Measurements from ENCODE around the gene THRB.
A peak's percentile ranks its signal among the peaks of the same experiment; 100 is the strongest.

The THRB gene

DNA sequence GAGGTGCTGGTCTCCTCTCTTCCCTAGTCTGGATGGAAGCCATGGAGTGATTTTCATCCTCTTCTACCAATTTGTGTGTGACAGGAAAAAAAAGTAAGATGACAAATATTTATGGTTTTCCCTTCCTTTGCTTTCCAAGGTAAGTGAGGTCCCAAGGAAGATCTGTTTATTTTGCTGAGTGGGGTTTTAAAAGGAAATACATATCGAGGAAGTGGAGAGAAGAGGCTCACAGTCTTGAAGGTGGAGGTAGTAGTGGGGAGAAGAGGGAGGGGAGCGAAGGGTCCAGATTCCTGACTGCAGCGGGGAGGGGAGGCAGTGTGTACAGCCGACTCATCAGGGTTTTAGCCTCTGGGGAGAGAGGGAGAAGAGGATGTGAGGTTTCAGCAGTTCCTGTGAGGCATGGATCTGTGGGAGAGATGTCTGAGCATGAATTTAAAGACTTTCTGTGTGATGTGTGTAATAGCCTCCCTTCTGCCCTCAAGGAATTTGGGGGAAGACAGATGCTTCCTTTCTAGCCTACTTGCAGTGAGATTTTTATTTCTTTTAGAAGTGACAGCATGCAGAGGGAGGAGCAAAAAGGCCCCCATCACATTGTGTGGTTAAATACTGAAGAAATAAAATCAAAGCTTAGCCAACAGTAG lies 272.4 kb downstream of the THRB start:
- Histone ChIP-seq H3K9me3 (ENCODE audit: low read length) (no peaks in the 10 kb centered on the region), H3K27me3 (ENCODE audit: control insufficient read depth in 1 of 2, insufficient read depth in 2 of 2, low read length in 2 of 2) (no peaks in the 10 kb centered on the region), H3K9ac (ENCODE audit: low read length) (no peak overlapping the region), H3K4me1 (ENCODE audit: insufficient read depth, low read length) (peaks cover 48% of the 10 kb centered on the region), H3K27ac (ENCODE audit: low read depth, low read length) (no peak overlapping the region), H3K36me3 (ENCODE audit: insufficient read depth, low read length) (no peaks in the 10 kb centered on the region), H3K4me3 (ENCODE audit: low read depth in 1 of 2, low read length in 2 of 2) (no peak overlapping the region)

DNA sequence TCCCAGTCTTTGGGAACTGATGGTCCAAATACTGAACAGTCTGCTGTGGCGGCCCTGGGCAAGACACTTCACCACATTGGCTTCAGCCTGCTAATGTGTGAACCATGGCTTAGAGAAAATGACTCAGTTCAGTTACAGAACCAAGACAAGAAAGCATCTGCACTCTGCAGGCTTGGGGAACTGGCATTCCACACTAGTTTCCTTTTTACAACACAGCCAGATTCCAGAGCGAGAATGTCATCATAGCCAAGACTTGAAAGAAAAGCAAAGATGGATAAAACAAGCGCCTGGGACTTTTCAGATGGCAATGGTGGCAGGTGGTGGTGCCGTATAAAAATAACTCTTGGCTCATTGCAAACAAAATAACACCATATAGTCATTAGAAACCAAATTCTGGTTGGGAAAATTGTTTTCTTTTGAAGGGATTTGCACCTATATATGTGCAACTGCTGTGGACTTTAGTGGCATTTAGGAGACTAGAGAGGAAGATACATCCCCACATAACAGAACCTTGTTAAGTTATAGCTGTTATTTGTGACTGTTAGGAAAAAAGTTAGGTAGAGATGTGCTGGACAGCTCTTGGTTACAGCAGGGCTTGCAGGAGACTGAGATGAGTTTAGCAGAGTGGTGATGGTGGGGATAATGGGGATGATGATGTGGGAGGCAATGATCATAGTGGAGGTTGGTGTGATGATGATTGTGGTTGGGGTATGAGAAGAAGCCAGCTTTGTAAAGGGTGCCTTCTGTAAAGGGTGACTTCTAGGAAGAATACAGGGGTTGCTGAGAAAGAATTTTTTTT lies 273.6 kb downstream of the THRB start:
- peaks cover 41% of the 10 kb centered on the region for H3K4me1 ChIP-seq (ENCODE audit: insufficient read depth, low read length)
- H3K27ac ChIP-seq (ENCODE audit: low read depth, low read length): peak overlapping the region; percentile 53

DNA sequence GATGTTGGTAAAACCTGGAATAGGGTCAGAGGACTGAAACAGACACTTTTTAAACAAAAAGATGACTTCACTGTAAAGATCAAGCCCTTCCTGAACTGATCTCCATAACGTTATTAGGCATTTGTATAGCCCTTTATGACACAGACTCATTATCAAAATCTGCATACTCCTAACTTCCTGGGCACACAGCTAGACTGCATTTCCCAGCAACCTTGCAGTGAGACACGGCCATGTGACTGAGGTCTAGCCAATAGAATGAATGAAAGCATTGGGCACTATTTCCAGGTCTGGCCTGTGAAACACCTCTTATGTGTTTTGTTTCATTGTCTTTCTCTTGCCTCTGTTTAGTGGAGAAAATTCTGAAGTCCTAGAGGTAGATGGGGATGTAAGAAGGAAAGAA lies 279.1 kb downstream of the THRB start:
- H3K36me3 ChIP-seq (ENCODE audit: insufficient read depth, low read length): no peaks in the 10 kb centered on the region
- H3K4me3 ChIP-seq (ENCODE audit: low read depth in 1 of 2, low read length in 2 of 2): no peak overlapping the region
- H3K9ac ChIP-seq (ENCODE audit: low read length): no peak overlapping the region
- no peaks in the 10 kb centered on the region for H3K9me3 ChIP-seq (ENCODE audit: low read length)
- H3K27ac ChIP-seq (ENCODE audit: low read depth, low read length): no peak overlapping the region
- peaks cover 35% of the 10 kb centered on the region for H3K4me1 ChIP-seq (ENCODE audit: insufficient read depth, low read length)
- no peaks in the 10 kb centered on the region for H3K27me3 ChIP-seq (ENCODE audit: control insufficient read depth in 1 of 2, insufficient read depth in 2 of 2, low read length in 2 of 2)

More for the DNA sequence above, 273.6 kb downstream of the THRB start:
- no peaks in the 10 kb centered on the region for H3K27me3 ChIP-seq (ENCODE audit: control insufficient read depth in 1 of 2, insufficient read depth in 2 of 2, low read length in 2 of 2)
- no peak overlapping the region for H3K9ac ChIP-seq (ENCODE audit: low read length)
- H3K9me3 ChIP-seq (ENCODE audit: low read length): no peaks in the 10 kb centered on the region
- H3K4me3 ChIP-seq (ENCODE audit: low read depth in 1 of 2, low read length in 2 of 2): no peak overlapping the region
- no peaks in the 10 kb centered on the region for H3K36me3 ChIP-seq (ENCODE audit: insufficient read depth, low read length)

DNA sequence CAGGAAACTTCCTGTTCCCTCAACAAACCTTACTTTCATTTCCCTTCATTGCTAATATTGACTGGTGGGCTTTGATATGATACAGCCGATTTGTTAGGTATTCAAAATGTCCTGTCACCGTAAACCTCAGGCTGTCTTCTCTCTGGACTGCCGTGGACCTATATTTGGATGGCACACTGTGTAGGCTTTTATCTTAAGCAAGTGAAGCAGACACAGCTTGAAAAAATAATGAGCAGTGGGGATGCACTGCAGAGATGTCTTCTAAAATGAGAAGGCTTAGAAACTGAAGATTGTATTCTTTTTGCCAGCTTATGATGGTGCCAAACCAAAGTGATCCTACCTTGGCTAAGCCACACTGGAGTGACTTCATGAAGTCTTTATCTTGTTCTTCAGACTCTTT lies 283.3 kb downstream of the THRB start:
- no peaks in the 10 kb centered on the region for H3K36me3 ChIP-seq (ENCODE audit: insufficient read depth, low read length)
- H3K4me1 ChIP-seq (ENCODE audit: insufficient read depth, low read length): peaks cover 29% of the 10 kb centered on the region
- H3K9me3 ChIP-seq (ENCODE audit: low read length): no peaks in the 10 kb centered on the region
- no peak overlapping the region for H3K9ac ChIP-seq (ENCODE audit: low read length)
- H3K27me3 ChIP-seq (ENCODE audit: control insufficient read depth in 1 of 2, insufficient read depth in 2 of 2, low read length in 2 of 2): no peaks in the 10 kb centered on the region
- no peak overlapping the region for H3K4me3 ChIP-seq (ENCODE audit: low read depth in 1 of 2, low read length in 2 of 2)
- no peak overlapping the region for H3K27ac ChIP-seq (ENCODE audit: low read depth, low read length)

DNA sequence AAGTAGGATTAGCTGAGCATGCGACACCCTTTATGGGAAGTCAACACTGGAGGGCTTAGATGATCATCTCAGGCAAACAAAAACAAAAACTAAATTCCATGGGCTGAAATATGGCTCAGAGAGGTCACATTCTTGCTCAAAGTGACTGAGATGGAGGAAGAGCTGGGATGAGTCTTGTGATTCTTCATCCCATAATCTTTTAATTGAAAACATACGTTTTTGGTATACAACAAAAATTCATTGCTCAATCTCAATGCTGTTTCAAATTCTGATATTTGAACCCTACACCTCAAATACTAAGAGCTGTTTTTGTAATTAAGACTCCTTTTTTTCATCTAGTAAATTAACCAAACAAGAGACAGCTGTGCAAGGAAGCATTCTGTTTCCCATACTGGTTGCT lies 292.6 kb downstream of the THRB start:
- Histone ChIP-seq H3K9ac (ENCODE audit: low read length) (no peak overlapping the region), H3K4me3 (ENCODE audit: low read depth in 1 of 2, low read length in 2 of 2) (no peak overlapping the region), H3K36me3 (ENCODE audit: insufficient read depth, low read length) (no peaks in the 10 kb centered on the region), H3K27ac (ENCODE audit: low read depth, low read length) (no peak overlapping the region), H3K4me1 (ENCODE audit: insufficient read depth, low read length) (peaks cover 12% of the 10 kb centered on the region), H3K27me3 (ENCODE audit: control insufficient read depth in 1 of 2, insufficient read depth in 2 of 2, low read length in 2 of 2) (no peaks in the 10 kb centered on the region), H3K9me3 (ENCODE audit: low read length) (no peaks in the 10 kb centered on the region)

DNA sequence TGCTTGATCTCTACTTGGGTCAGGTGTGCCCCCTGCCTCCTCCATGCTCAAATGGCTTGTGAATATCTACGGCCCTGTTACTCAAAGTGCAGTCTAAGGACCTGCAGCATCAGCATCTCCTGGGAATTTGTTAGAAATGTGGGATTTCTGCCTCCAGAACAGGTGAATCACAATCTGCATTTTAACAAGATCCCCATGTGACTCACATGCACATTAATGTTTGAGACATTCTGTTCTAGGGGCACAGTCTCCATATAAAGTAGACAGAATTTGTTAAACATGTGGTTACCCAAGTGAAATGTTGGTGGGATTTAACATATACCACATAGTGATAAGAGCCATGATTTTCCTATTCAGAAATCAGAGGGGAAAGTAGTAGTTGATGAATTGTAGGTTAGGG lies 293.3 kb downstream of the THRB start:
- H3K27ac ChIP-seq (ENCODE audit: low read depth, low read length): no peak overlapping the region
- peaks cover 19% of the 10 kb centered on the region for H3K4me1 ChIP-seq (ENCODE audit: insufficient read depth, low read length)
- H3K4me3 ChIP-seq (ENCODE audit: low read depth in 1 of 2, low read length in 2 of 2): no peak overlapping the region

DNA sequence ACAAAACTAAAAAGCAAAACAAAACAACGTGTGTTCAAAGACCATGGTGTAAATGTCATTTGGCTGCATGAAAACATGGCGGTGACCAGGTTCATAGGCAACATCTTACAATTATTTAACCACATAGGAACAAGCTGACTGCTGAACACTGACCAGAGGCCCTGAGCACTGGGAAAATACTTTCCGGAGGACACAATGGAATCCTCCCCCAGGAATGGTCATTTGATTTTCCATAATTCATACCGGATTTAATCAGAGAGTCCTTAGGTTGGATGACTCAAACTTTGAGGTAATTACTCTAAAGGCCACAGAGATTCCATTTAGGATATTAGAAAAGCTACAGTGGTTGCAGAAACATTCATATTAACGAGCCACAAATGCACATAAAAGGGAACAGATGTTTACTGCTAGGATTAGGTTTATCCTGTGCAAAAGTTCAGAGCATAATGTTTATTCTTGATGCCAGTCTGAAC lies 294.8 kb downstream of the THRB start:
- no peaks in the 10 kb centered on the region for H3K27me3 ChIP-seq (ENCODE audit: control insufficient read depth in 1 of 2, insufficient read depth in 2 of 2, low read length in 2 of 2)
- no peak overlapping the region for H3K9ac ChIP-seq (ENCODE audit: low read length)
- no peaks in the 10 kb centered on the region for H3K9me3 ChIP-seq (ENCODE audit: low read length)
- H3K4me3 ChIP-seq (ENCODE audit: low read depth in 1 of 2, low read length in 2 of 2): no peak overlapping the region
- H3K4me1 ChIP-seq (ENCODE audit: insufficient read depth, low read length): peaks cover 25% of the 10 kb centered on the region
- H3K36me3 ChIP-seq (ENCODE audit: insufficient read depth, low read length): no peaks in the 10 kb centered on the region
- no peak overlapping the region for H3K27ac ChIP-seq (ENCODE audit: low read depth, low read length)

More for the DNA sequence above, 293.3 kb downstream of the THRB start:
- Histone ChIP-seq H3K36me3 (ENCODE audit: insufficient read depth, low read length) (no peaks in the 10 kb centered on the region), H3K9me3 (ENCODE audit: low read length) (no peaks in the 10 kb centered on the region), H3K9ac (ENCODE audit: low read length) (no peak overlapping the region), H3K27me3 (ENCODE audit: control insufficient read depth in 1 of 2, insufficient read depth in 2 of 2, low read length in 2 of 2) (no peaks in the 10 kb centered on the region)

DNA sequence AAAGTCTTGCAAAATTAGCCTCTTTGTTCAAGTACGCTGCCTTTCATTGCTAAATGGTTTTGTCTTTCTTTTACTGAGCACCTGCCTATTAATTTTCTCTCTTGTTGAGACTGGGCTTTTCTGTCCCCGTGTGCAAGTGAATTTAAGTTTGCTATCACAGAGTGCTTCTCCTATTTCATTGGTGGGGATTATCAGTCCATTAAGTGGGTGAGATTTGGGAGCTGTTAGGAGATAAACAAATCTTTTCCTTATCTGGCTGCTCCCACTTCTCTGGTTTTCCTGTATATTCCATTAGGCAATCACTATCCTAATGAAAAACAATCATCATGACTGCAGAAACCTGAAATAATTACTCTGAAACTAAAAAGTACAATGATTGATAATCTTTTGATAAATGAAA lies 295.4 kb downstream of the THRB start:
- H3K4me3 ChIP-seq (ENCODE audit: low read depth in 1 of 2, low read length in 2 of 2): no peak overlapping the region
- no peaks in the 10 kb centered on the region for H3K27me3 ChIP-seq (ENCODE audit: control insufficient read depth in 1 of 2, insufficient read depth in 2 of 2, low read length in 2 of 2)
- no peak overlapping the region for H3K9ac ChIP-seq (ENCODE audit: low read length)
- no peaks in the 10 kb centered on the region for H3K9me3 ChIP-seq (ENCODE audit: low read length)
- peaks cover 25% of the 10 kb centered on the region for H3K4me1 ChIP-seq (ENCODE audit: insufficient read depth, low read length)
- no peak overlapping the region for H3K27ac ChIP-seq (ENCODE audit: low read depth, low read length)
- H3K36me3 ChIP-seq (ENCODE audit: insufficient read depth, low read length): no peaks in the 10 kb centered on the region

DNA sequence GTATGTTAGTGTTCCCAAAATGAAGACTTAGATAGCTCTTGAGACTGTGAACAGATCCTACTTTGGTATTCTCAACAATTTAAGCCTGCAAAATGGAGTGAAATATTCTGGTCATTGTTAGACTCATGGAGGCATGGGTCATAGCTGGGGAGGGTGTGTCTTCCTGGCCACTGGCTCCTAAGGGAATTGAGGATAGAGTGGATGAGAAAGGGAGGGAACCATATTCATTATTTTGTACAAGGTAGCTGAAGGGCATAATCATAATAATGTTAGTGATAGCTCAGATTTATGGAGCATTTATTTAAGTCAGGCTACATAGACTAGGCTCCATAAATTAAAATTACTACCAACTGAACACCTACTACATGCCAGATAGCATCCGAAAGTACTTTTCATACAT lies 295.9 kb downstream of the THRB start:
- Histone ChIP-seq H3K27ac (ENCODE audit: low read depth, low read length) (no peak overlapping the region), H3K9ac (ENCODE audit: low read length) (no peak overlapping the region), H3K27me3 (ENCODE audit: control insufficient read depth in 1 of 2, insufficient read depth in 2 of 2, low read length in 2 of 2) (no peaks in the 10 kb centered on the region), H3K9me3 (ENCODE audit: low read length) (no peaks in the 10 kb centered on the region), H3K36me3 (ENCODE audit: insufficient read depth, low read length) (no peaks in the 10 kb centered on the region), H3K4me3 (ENCODE audit: low read depth in 1 of 2, low read length in 2 of 2) (no peak overlapping the region), H3K4me1 (ENCODE audit: insufficient read depth, low read length) (peaks cover 25% of the 10 kb centered on the region)

DNA sequence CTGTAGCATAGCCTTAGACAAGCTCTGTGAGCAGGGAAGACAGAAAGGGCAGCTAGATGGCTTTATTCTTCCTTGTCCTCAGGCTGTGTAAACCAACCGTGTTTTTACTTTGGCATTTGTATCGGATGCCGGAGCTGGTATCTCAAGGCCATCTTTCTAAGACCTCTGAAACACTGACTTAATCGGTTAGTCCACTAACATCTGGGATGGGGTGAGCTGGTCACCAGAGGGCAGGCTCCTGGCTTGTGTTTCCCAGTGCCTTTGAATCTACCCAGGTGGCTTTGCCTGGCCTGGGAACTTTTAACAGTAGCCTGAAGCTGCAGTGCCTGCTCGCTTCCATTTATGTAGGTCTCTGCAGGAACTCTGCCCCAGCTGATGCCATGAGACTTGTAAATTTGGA lies 296.8 kb downstream of the THRB start:
- Histone ChIP-seq H3K27me3 (ENCODE audit: control insufficient read depth in 1 of 2, insufficient read depth in 2 of 2, low read length in 2 of 2) (no peaks in the 10 kb centered on the region), H3K4me1 (ENCODE audit: insufficient read depth, low read length) (peaks cover 26% of the 10 kb centered on the region), H3K36me3 (ENCODE audit: insufficient read depth, low read length) (no peaks in the 10 kb centered on the region), H3K27ac (ENCODE audit: low read depth, low read length) (no peak overlapping the region), H3K4me3 (ENCODE audit: low read depth in 1 of 2, low read length in 2 of 2) (no peak overlapping the region), H3K9me3 (ENCODE audit: low read length) (no peaks in the 10 kb centered on the region), H3K9ac (ENCODE audit: low read length) (no peak overlapping the region)

DNA sequence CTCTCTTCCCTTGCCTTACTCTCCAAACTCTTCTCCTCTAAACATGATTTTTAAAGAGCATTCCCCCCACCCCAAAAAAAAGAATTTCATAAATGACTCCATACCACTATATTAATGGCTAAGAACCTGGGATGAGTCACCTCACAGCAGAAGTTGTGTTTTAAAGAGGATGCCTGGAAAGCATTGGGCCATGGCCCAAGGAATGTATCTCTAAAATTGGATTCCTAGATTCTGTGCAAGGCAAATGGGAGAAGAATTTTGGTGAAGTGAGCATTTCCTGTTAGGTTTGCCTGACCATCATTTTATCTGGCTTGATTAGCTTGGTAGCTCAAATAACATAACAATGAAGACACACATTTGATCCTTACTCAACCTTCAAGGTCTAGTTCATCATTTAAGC lies 298.1 kb downstream of the THRB start:
- H3K9ac ChIP-seq (ENCODE audit: low read length): no peak overlapping the region
- H3K9me3 ChIP-seq (ENCODE audit: low read length): no peaks in the 10 kb centered on the region
- H3K27me3 ChIP-seq (ENCODE audit: control insufficient read depth in 1 of 2, insufficient read depth in 2 of 2, low read length in 2 of 2): no peaks in the 10 kb centered on the region
- H3K36me3 ChIP-seq (ENCODE audit: insufficient read depth, low read length): no peaks in the 10 kb centered on the region
- H3K27ac ChIP-seq (ENCODE audit: low read depth, low read length): no peak overlapping the region
- H3K4me1 ChIP-seq (ENCODE audit: insufficient read depth, low read length): peaks cover 36% of the 10 kb centered on the region
- no peak overlapping the region for H3K4me3 ChIP-seq (ENCODE audit: low read depth in 1 of 2, low read length in 2 of 2)

Measured in muscle layer of colon (tissue), 2 donors.